Type B pancreatic cell (in vitro differentiated cells): ENCODE results near the gene PTGIS. TPM values are rescaled to one million over a fixed set of nuclear protein-coding genes. Genes with fewer than 3 reads are reported as not detected.

Experiments used
- DNase-seq: peaks from one replicate; pipeline ENCODE4 v3.0.0; 2021; ENCODE audit warnings: mixed read lengths; ENCODE audit not compliant: unreplicated experiment; ENCODE audit errors: extremely low spot score
- H3K27ac Mint-ChIP-seq: 2 replicates; pipeline ENCODE4 v1.8.0; 2021; ENCODE audit warnings: mild to moderate bottlenecking, mixed read lengths
- H3K27me3 Mint-ChIP-seq: 2 replicates; pipeline ENCODE4 v1.8.0; 2021; ENCODE audit warnings: mixed read lengths
- H3K36me3 Mint-ChIP-seq: 2 replicates; pipeline ENCODE4 v1.8.0; 2021; ENCODE audit warnings: mixed read lengths
- H3K4me1 Mint-ChIP-seq: one replicate; pipeline ENCODE4 v1.8.0; 2021; ENCODE audit warnings: mixed read lengths; ENCODE audit not compliant: unreplicated experiment
- H3K4me3 Mint-ChIP-seq: 2 replicates; pipeline ENCODE4 v1.8.0; 2021; ENCODE audit warnings: mild to moderate bottlenecking, mixed read lengths
- H3K9me3 Mint-ChIP-seq: 2 replicates; pipeline ENCODE4 v1.8.0; 2021; ENCODE audit warnings: mixed read lengths
- CTCF ChIP-seq: fragments of 200-600 bp; sonication (generic); conservative IDR thresholded peaks from 2 replicates; pipeline ENCODE4 v1.5.0; 2021; ENCODE audit warnings: antibody characterized with exemption, mild to moderate bottlenecking
- total RNA-seq: library from RNA; stranded (reverse); gene quantifications from 2 replicates; pipeline ENCODE4 v1.2.1, GENCODE V29; 2021; ENCODE audit warnings: low replicate concordance

PTGIS gene
- total RNA-seq, 1 donor from 2014 or later = 33.3 TPM

DNA sequence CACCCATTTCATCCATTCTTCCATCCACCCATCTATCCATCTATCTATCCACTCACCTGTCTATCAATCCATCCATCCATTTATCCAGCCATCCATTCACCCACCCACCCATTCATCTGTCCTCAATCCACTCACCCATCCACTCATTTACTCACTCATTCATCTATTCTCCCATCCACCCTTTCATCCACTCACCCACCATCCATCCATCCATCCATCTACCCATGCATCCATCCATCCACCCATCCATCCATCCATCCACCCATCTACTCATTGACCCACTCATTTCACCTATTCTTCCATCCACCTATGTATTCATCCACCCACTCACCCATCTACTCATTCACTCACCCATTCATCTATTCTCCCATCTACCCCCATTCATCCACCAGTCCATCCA, 24.2 kb upstream of the PTGIS start:
- Mint-ChIP-seq H3K36me3 (no peaks in the 10 kb centered on the region), H3K27me3 (no peaks in the 10 kb centered on the region), H3K9me3 (no peaks in the 10 kb centered on the region), H3K4me3 (no peak overlapping the region), H3K27ac (peak overlapping the region; percentile 67), H3K4me1 (peaks cover 64% of the 10 kb centered on the region)
- no peak for DNase-seq
- TF ChIP-seq CTCF = no peak

- Mint-ChIP-seq H3K36me3 (no peaks in the 10 kb centered on the region), H3K9me3 (no peaks in the 10 kb centered on the region), H3K4me1 (peaks cover 64% of the 10 kb centered on the region), H3K27ac (peak overlapping the region; percentile 84), H3K27me3 (no peaks in the 10 kb centered on the region), H3K4me3 (peak overlapping the region; percentile 36)
- no peak for TF ChIP-seq CTCF
- no peak for DNase-seq
Observed at GRCh38 chr20:49591217-49591865, 23.4 kb upstream of the PTGIS start.

- no peaks in the 10 kb centered on the region for H3K27me3 Mint-ChIP-seq
- TF ChIP-seq CTCF = no peak
- H3K36me3 Mint-ChIP-seq = no peaks in the 10 kb centered on the region
- H3K4me3 Mint-ChIP-seq = no peak overlapping the region
- no peak for DNase-seq
- H3K27ac Mint-ChIP-seq = peak overlapping the region; percentile 18
- peaks cover 64% of the 10 kb centered on the region for H3K4me1 Mint-ChIP-seq
- H3K9me3 Mint-ChIP-seq = no peaks in the 10 kb centered on the region
Observed at GRCh38 chr20:49590163-49591017, 22.5 kb upstream of the PTGIS start.

DNA sequence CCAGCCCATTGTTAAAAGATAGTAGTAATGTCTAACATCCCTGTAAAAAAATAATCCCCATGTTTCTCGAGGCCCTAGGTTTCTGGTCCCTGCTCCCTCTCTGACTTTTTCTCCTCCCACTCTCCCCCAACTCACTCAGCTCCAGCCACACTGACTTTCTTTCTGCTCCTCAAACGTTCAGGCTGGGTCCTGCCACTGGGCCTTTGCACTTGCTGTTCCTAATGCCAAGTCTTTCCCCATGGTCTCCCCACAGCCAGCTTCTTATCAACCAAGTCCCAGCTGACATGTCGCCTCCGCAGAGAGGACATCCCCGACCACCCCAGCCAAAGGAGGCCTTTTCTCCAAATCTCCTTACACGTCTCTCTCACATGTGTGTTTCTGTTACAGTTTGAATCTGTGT, 21.8 kb upstream of the PTGIS start:
- no peak overlapping the region for H3K4me3 Mint-ChIP-seq
- no peak overlapping the region for H3K27ac Mint-ChIP-seq
- H3K36me3 Mint-ChIP-seq = no peaks in the 10 kb centered on the region
- no peak for TF ChIP-seq CTCF
- H3K4me1 Mint-ChIP-seq = peaks cover 59% of the 10 kb centered on the region
- no peaks in the 10 kb centered on the region for H3K27me3 Mint-ChIP-seq
- no peak for DNase-seq
- H3K9me3 Mint-ChIP-seq = no peaks in the 10 kb centered on the region

GRCh38 chr20:49587111-49587570, 19.2 kb upstream of the PTGIS start:
- Mint-ChIP-seq H3K36me3 (peaks cover 3% of the 10 kb centered on the region), H3K27ac (peak overlapping the region; percentile 76), H3K27me3 (no peaks in the 10 kb centered on the region), H3K4me1 (peaks cover 61% of the 10 kb centered on the region), H3K4me3 (peak overlapping the region; percentile 51), H3K9me3 (peaks cover 3% of the 10 kb centered on the region)
- DNase-seq = no peak
- no peak for TF ChIP-seq CTCF
